ENCODE measurements around the gene TTC7B.

Gene TTC7B

GRCh38 chr14:90484291-90484690 lies 331.9 kb downstream of the TTC7B start:
- Mint-ChIP-seq H3K27ac (no peak overlapping the region), H3K4me1 (peaks cover 10% of the 10 kb centered on the region), H3K9me3 (peaks cover 22% of the 10 kb centered on the region), H3K27me3 (ENCODE audit: low read depth) (peaks cover 4% of the 10 kb centered on the region), H3K4me3 (no peak overlapping the region), H3K36me3 (ENCODE audit: low read depth) (no peaks in the 10 kb centered on the region)
- no peak for TF ChIP-seq CTCF (IDR thresholded peaks at IDR 0.05; ENCODE audit: unreplicated experiment in 3 of 3)

DNA sequence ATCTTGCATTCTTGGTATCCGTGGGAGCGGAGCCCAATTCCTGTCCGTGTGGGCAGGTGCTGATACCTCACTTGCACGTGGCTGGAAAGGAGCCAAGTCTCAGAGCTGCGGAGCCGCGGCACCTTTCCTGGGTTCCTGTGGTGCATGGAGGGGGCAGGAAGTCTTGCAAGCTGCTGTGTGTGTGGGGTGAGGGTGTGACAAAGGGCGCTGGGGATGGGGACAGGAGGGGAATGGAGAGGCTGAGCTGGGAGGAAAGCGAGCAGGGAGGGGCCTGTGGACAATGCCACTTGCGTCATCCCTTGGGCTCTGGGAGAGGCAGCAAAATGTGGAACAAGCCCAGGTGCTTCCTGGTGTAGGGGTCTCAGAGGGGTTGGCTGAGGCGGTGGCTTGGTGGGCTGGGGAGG lies 332.7 kb downstream of the TTC7B start:
- Mint-ChIP-seq H3K27me3 (ENCODE audit: low read depth) (peaks cover 4% of the 10 kb centered on the region), H3K36me3 (ENCODE audit: low read depth) (no peaks in the 10 kb centered on the region), H3K27ac (no peak overlapping the region), H3K9me3 (peaks cover 22% of the 10 kb centered on the region), H3K4me1 (peaks cover 10% of the 10 kb centered on the region), H3K4me3 (no peak overlapping the region)
- TF ChIP-seq CTCF (IDR thresholded peaks at IDR 0.05; ENCODE audit: unreplicated experiment in 3 of 3), result no peak

DNA sequence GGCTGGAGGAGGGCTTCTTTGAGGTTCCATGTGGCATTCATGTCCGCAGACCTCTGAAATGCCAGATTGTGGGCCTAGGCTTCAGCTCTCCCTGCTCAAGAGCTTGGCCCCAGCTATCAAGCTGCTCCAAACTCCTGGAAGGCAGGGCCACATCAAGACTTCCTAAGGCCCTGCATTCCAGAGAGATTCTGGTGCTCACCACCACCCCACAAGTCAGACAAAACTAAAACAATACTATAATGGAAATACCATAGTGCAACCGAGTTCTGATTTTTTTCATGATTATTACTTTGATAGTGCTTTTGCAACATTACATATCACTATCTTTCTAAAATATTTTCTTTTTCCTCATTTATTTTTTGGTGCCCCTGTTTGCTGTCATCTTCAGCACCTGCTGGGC lies 333.1 kb downstream of the TTC7B start:
- peaks cover 7% of the 10 kb centered on the region for H3K27me3 Mint-ChIP-seq (ENCODE audit: low read depth)
- H3K4me1 Mint-ChIP-seq, result peaks cover 10% of the 10 kb centered on the region
- no peak for TF ChIP-seq CTCF (IDR thresholded peaks at IDR 0.05; ENCODE audit: unreplicated experiment in 3 of 3)
- H3K27ac Mint-ChIP-seq, result no peak overlapping the region
- H3K4me3 Mint-ChIP-seq, result no peak overlapping the region
- peaks cover 24% of the 10 kb centered on the region for H3K9me3 Mint-ChIP-seq
- no peaks in the 10 kb centered on the region for H3K36me3 Mint-ChIP-seq (ENCODE audit: low read depth)

GRCh38 chr14:90475298-90475697 lies 340.9 kb downstream of the TTC7B start:
- peaks cover 4% of the 10 kb centered on the region for H3K36me3 Mint-ChIP-seq (ENCODE audit: low read depth)
- H3K27me3 Mint-ChIP-seq (ENCODE audit: low read depth), result peaks cover 9% of the 10 kb centered on the region
- H3K4me3 Mint-ChIP-seq, result no peak overlapping the region
- peaks cover 52% of the 10 kb centered on the region for H3K9me3 Mint-ChIP-seq
- H3K4me1 Mint-ChIP-seq, result no peaks in the 10 kb centered on the region
- no peak for TF ChIP-seq CTCF (IDR thresholded peaks at IDR 0.05; ENCODE audit: unreplicated experiment in 3 of 3)
- no peak overlapping the region for H3K27ac Mint-ChIP-seq

Data from nephron (organoid).